ENCODE data around the gene EDNRA. TPM values are rescaled to one million over a fixed set of nuclear protein-coding genes. Genes with fewer than 3 reads are reported as not detected.
"Not testable (repeated sequence)": the region's sequence is repeated elsewhere in the genome, so short reads cannot be mapped to it uniquely, and the experiment has no call there.

Gene EDNRA
- 41.5 TPM for total RNA-seq

GRCh38 chr4:147480891-147481576, at the start of gene EDNRA:
Gene EDNRA, plus strand, starts transcription at chr4:147481097. Its CDS starts 4,585 bp downstream, at chr4:147485682.
- Histone ChIP-seq H3K27me3 (no peaks in the 10 kb centered on the region), H3K4me3 (peak within 1 kb of the TSS; percentile 54 to 73), H3K9me3 (no peaks in the 10 kb centered on the region), H3K27ac (peak within 1 kb of the TSS; percentile 89), H3K4me1 (peaks cover 26% of the 10 kb centered on the region), H3K36me3 (no peaks in the 10 kb centered on the region)
- DNase-seq (ENCODE audit: extremely low spot score in 2 of 2): no peak
- TF ChIP-seq POLR2AphosphoS5 (IDR thresholded peaks at IDR 0.05; ENCODE audit: insufficient read depth in 1 of 2, low read depth in 1 of 2) (peak in 1 of 2 donors; percentile 60), POLR2A (IDR thresholded peaks at IDR 0.05) (no peak)
- intact Hi-C loops (cut with DNase I): no loop called here

- H3K36me3 ChIP-seq; H3K9me3 ChIP-seq; DNase-seq (ENCODE audit: extremely low spot score in 2 of 2); H3K27me3 ChIP-seq; H3K27ac ChIP-seq; H3K4me3 ChIP-seq; intact Hi-C loops (cut with DNase I); H3K4me1 ChIP-seq: not testable (repeated sequence)
Observed at GRCh38 chr4:147434370-147434769, 46.5 kb upstream of the EDNRA start.

GRCh38 chr4:147440442-147440841, 40.5 kb upstream of the EDNRA start:
- H3K9me3 ChIP-seq: no peaks in the 10 kb centered on the region
- no peaks in the 10 kb centered on the region for H3K27me3 ChIP-seq
- no peak overlapping the region for H3K27ac ChIP-seq
- DNase-seq (ENCODE audit: extremely low spot score in 2 of 2): no peak
- H3K4me1 ChIP-seq: no peaks in the 10 kb centered on the region
- no peak overlapping the region for H3K4me3 ChIP-seq
- intact Hi-C loops (cut with DNase I): no loop called here
- H3K36me3 ChIP-seq: no peaks in the 10 kb centered on the region
- TF ChIP-seq POLR2AphosphoS5 (IDR thresholded peaks at IDR 0.05; ENCODE audit: insufficient read depth in 1 of 2, low read depth in 1 of 2) (no peak), CTCF (IDR thresholded peaks at IDR 0.05) (no peak), POLR2A (IDR thresholded peaks at IDR 0.05) (no peak)

GRCh38 chr4:147447786-147448185, 33.1 kb upstream of the EDNRA start:
- TF ChIP-seq CTCF (IDR thresholded peaks at IDR 0.05) (no peak), POLR2A (IDR thresholded peaks at IDR 0.05) (no peak), POLR2AphosphoS5 (IDR thresholded peaks at IDR 0.05; ENCODE audit: insufficient read depth in 1 of 2, low read depth in 1 of 2) (no peak)
- no peak for DNase-seq (ENCODE audit: extremely low spot score in 2 of 2)
- no peaks in the 10 kb centered on the region for H3K27me3 ChIP-seq
- intact Hi-C loops (cut with DNase I): no loop called here
- H3K4me3 ChIP-seq: no peak overlapping the region
- H3K36me3 ChIP-seq: no peaks in the 10 kb centered on the region
- H3K9me3 ChIP-seq: no peaks in the 10 kb centered on the region
- no peak overlapping the region for H3K27ac ChIP-seq
- no peaks in the 10 kb centered on the region for H3K4me1 ChIP-seq

- no peaks in the 10 kb centered on the region for H3K36me3 ChIP-seq
- H3K27ac ChIP-seq: no peak overlapping the region
- H3K9me3 ChIP-seq: no peaks in the 10 kb centered on the region
- H3K4me1 ChIP-seq: no peaks in the 10 kb centered on the region
- H3K4me3 ChIP-seq: no peak overlapping the region
- DNase-seq (ENCODE audit: extremely low spot score in 2 of 2): no peak
- no peak for TF ChIP-seq POLR2A (IDR thresholded peaks at IDR 0.05)
- TF ChIP-seq CTCF (IDR thresholded peaks at IDR 0.05): no peak
- no peak for TF ChIP-seq POLR2AphosphoS5 (IDR thresholded peaks at IDR 0.05; ENCODE audit: insufficient read depth in 1 of 2, low read depth in 1 of 2)
- no peaks in the 10 kb centered on the region for H3K27me3 ChIP-seq
- intact Hi-C loops (cut with DNase I): no loop called here
Observed at GRCh38 chr4:147453561-147454141, 27.2 kb upstream of the EDNRA start.

- Histone ChIP-seq H3K27ac (no peak overlapping the region), H3K9me3 (no peaks in the 10 kb centered on the region), H3K36me3 (no peaks in the 10 kb centered on the region), H3K4me3 (no peak overlapping the region), H3K4me1 (no peaks in the 10 kb centered on the region), H3K27me3 (no peaks in the 10 kb centered on the region)
- intact Hi-C loops (cut with DNase I): no loop called here
- DNase-seq (ENCODE audit: extremely low spot score in 2 of 2): no peak
- TF ChIP-seq CTCF (IDR thresholded peaks at IDR 0.05) (no peak), POLR2A (IDR thresholded peaks at IDR 0.05) (no peak), POLR2AphosphoS5 (IDR thresholded peaks at IDR 0.05; ENCODE audit: insufficient read depth in 1 of 2, low read depth in 1 of 2) (no peak)
Observed at GRCh38 chr4:147456706-147457105, 24.2 kb upstream of the EDNRA start.
